Measurements from ENCODE around the gene AMMECR1. TPM values are rescaled to one million over a fixed set of nuclear protein-coding genes. Genes with fewer than 3 reads are reported as not detected.

AMMECR1 gene
- total RNA-seq, 2 donors from 2014 or later, result 10.4 to 14.4 TPM

GRCh38 chrX:110284159-110284558 lies 33.7 kb downstream of the AMMECR1 start:
- H3K9ac ChIP-seq (ENCODE audit: low read depth in 2 of 2, low read length in 2 of 2), result no peak overlapping the region
- no peak overlapping the region for H3K27ac ChIP-seq
- no peaks in the 10 kb centered on the region for H3K4me1 ChIP-seq
- no peaks in the 10 kb centered on the region for H3K27me3 ChIP-seq
- intact Hi-C loops (cut with DNase I), result no loop called here
- no peak for DNase-seq
- no peaks in the 10 kb centered on the region for H3K9me3 ChIP-seq
- no peaks in the 10 kb centered on the region for H3K36me3 ChIP-seq
- no peak overlapping the region for H3K4me3 ChIP-seq
- TF ChIP-seq CTCF (IDR thresholded peaks at IDR 0.05), result no peak

- DNase-seq, result no peak
- Histone ChIP-seq H3K27me3 (no peaks in the 10 kb centered on the region), H3K4me3 (no peak overlapping the region), H3K36me3 (no peaks in the 10 kb centered on the region), H3K27ac (no peak overlapping the region), H3K4me1 (no peaks in the 10 kb centered on the region), H3K9ac (ENCODE audit: low read depth in 2 of 2, low read length in 2 of 2) (no peak overlapping the region), H3K9me3 (no peaks in the 10 kb centered on the region)
- no peak for TF ChIP-seq CTCF (IDR thresholded peaks at IDR 0.05)
- intact Hi-C loops (cut with DNase I), result no loop called here
Measured at GRCh38 chrX:110282922-110283321, 35.0 kb downstream of the AMMECR1 start.

GRCh38 chrX:110281377-110281776 lies 36.5 kb downstream of the AMMECR1 start:
- TF ChIP-seq CTCF (IDR thresholded peaks at IDR 0.05), result no peak
- no peak for DNase-seq
- Histone ChIP-seq H3K4me3 (no peak overlapping the region), H3K36me3 (no peaks in the 10 kb centered on the region), H3K9ac (ENCODE audit: low read depth in 2 of 2, low read length in 2 of 2) (no peak overlapping the region), H3K27ac (no peak overlapping the region), H3K9me3 (no peaks in the 10 kb centered on the region), H3K27me3 (no peaks in the 10 kb centered on the region), H3K4me1 (no peaks in the 10 kb centered on the region)
- intact Hi-C loops (cut with DNase I), result no loop called here

GRCh38 chrX:110280954-110281353 lies 36.9 kb downstream of the AMMECR1 start:
- Histone ChIP-seq H3K27me3 (no peaks in the 10 kb centered on the region), H3K27ac (no peak overlapping the region), H3K4me1 (no peaks in the 10 kb centered on the region), H3K36me3 (no peaks in the 10 kb centered on the region), H3K9ac (ENCODE audit: low read depth in 2 of 2, low read length in 2 of 2) (no peak overlapping the region), H3K9me3 (no peaks in the 10 kb centered on the region), H3K4me3 (no peak overlapping the region)
- no peak for DNase-seq
- intact Hi-C loops (cut with DNase I), result no loop called here
- no peak for TF ChIP-seq CTCF (IDR thresholded peaks at IDR 0.05)

GRCh38 chrX:110277609-110278008 lies 40.3 kb downstream of the AMMECR1 start:
- intact Hi-C loops (cut with DNase I), result no loop called here
- DNase-seq, result no peak
- Histone ChIP-seq H3K27me3 (no peaks in the 10 kb centered on the region), H3K9me3 (no peaks in the 10 kb centered on the region), H3K4me1 (no peaks in the 10 kb centered on the region), H3K9ac (ENCODE audit: low read depth in 2 of 2, low read length in 2 of 2) (no peak overlapping the region), H3K36me3 (no peaks in the 10 kb centered on the region), H3K27ac (no peak overlapping the region), H3K4me3 (no peak overlapping the region)
- TF ChIP-seq CTCF (IDR thresholded peaks at IDR 0.05), result no peak

- H3K9me3 ChIP-seq, result no peaks in the 10 kb centered on the region
- no peak overlapping the region for H3K9ac ChIP-seq (ENCODE audit: low read depth in 2 of 2, low read length in 2 of 2)
- no peak overlapping the region for H3K27ac ChIP-seq
- no peaks in the 10 kb centered on the region for H3K27me3 ChIP-seq
- intact Hi-C loops (cut with DNase I), result no loop called here
- no peaks in the 10 kb centered on the region for H3K36me3 ChIP-seq
- no peak overlapping the region for H3K4me3 ChIP-seq
- no peaks in the 10 kb centered on the region for H3K4me1 ChIP-seq
- DNase-seq, result no peak
- no peak for TF ChIP-seq CTCF (IDR thresholded peaks at IDR 0.05)
Measured at GRCh38 chrX:110276778-110277177, 41.1 kb downstream of the AMMECR1 start.

Measured in colonic mucosa (tissue), 4 donors.